ENCODE measurements around the gene GABRG3. TPM values are rescaled to one million over a fixed set of nuclear protein-coding genes. Genes with fewer than 3 reads are reported as not detected.

The GABRG3 gene
- total and polyA plus RNA-seq, 9 of the 15 experiments (the other 6 are each of a cell fraction or from before 2014, with no cell fraction given) = 4.0 to 15.1 (median 11.2) TPM

DNA sequence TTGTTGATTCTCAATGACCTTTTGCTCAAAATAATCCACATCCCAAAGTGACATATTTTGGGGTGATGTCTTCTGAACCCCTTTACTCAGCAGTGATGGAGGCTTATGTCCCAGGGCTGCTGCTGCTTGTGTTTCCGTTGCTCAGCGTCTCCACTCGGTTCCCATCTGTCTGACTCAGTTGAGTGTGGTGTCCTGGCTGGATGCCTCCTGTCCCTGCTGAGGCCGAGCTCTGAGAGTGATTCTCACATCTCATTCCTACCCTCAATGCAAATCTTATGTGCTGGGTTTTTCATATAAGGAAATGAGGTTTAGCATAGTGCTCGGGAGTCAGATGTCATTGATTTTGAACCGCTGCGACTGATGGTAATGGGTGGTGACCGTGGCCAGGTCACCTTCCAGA is 247.4 kb downstream of the GABRG3 start:
- FAIRE-seq (no peak), DNase-seq (ENCODE audit: extremely low read depth in 1 of 4, low spot score in 3 of 4) (no peak)
- in situ Hi-C loops (cut with MboI) = no loop called here

More for the DNA sequence above, 247.4 kb downstream of the GABRG3 start:
- no peak overlapping the region for H3K9ac ChIP-seq (ENCODE audit: insufficient read depth in 1 of 2, low read depth in 2 of 2, low read length in 2 of 2)
- no peak overlapping the region for H3K4me2 ChIP-seq (ENCODE audit: insufficient read depth, low read length)
- no peak overlapping the region for H3K4me3 ChIP-seq
- peaks cover 4 to 6% of the 10 kb centered on the region in 2 experiments; a peak in 2 of 5 replicates for H3K4me1 ChIP-seq (replicated peaks in 1 of 2; ENCODE audit: control insufficient read depth in 2 of 2, insufficient read depth in 2 of 2, low read length in 2 of 2)
- H3K79me2 ChIP-seq (ENCODE audit: control insufficient read depth, insufficient read depth, low read length) = no peaks in the 10 kb centered on the region; the same call in 1 of the 3 replicates
- intact Hi-C loops (cut with micrococcal nuclease) = no loop called here
- H2AFZ ChIP-seq (ENCODE audit: low read depth, low read length) = no peak overlapping the region
- H3K9me1 ChIP-seq (ENCODE audit: control insufficient read depth, insufficient read depth, low read length) = peaks cover 12% of the 10 kb centered on the region
- H3K36me3 ChIP-seq (ENCODE audit: control insufficient read depth, insufficient read depth, low read length) = no peaks in the 10 kb centered on the region
- H3K27me3 ChIP-seq (ENCODE audit: control insufficient read depth in 2 of 2, insufficient read depth in 2 of 2, low read length in 2 of 2) = no peaks in the 10 kb centered on the region
- H3K9me3 ChIP-seq (replicated peaks; ENCODE audit: control insufficient read depth, insufficient read depth, low read depth, low read length) = no peaks in the 10 kb centered on the region
- BruUV-seq (replicated peaks) = no TSS peak
- 35% methylated on average over 8 of the region's 8 CpGs for WGBS (ENCODE audit: insufficient coverage, low coverage, missing lambda C conversion rate)
- peaks cover 37% of the 10 kb centered on the region for H4K20me1 ChIP-seq (replicated peaks; ENCODE audit: control insufficient read depth, insufficient read depth, low read length)
- no peak for TF ChIP-seq ZNF134 (CRISPR knock-in tag; conservative IDR thresholded peaks at IDR 0.05)
- TF ChIP-seq ZC3H4 (CRISPR knock-in tag; IDR thresholded peaks at IDR 0.05; ENCODE audit: borderline replicate concordance) = no peak
- no peak for TF ChIP-seq ZNF518B (CRISPR knock-in tag; IDR thresholded peaks at IDR 0.05)
- TF ChIP-seq EP400 (IDR thresholded peaks at IDR 0.05) = no peak
- no peak for TF ChIP-seq BMI1 (IDR thresholded peaks at IDR 0.05; ENCODE audit: low read length)
- TF ChIP-seq, protein P1, sequence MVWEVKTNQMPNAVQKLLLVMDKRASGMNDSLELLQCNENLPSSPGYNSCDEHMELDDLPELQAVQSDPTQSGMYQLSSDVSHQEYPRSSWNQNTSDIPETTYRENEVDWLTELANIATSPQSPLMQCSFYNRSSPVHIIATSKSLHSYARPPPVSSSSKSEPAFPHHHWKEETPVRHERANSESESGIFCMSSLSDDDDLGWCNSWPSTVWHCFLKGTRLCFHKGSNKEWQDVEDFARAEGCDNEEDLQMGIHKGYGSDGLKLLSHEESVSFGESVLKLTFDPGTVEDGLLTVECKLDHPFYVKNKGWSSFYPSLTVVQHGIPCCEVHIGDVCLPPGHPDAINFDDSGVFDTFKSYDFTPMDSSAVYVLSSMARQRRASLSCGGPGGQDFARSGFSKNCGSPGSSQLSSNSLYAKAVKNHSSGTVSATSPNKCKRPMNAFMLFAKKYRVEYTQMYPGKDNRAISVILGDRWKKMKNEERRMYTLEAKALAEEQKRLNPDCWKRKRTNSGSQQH (CRISPR knock-in tag; IDR thresholded peaks at IDR 0.05) = no peak
- no peak for TF ChIP-seq RBM14 (IDR thresholded peaks at IDR 0.05; ENCODE audit: borderline replicate concordance, insufficient read depth, low read depth, low read length)
- TF ChIP-seq NFYB (IDR thresholded peaks at IDR 0.05; ENCODE audit: extremely low read depth, insufficient read length) = no peak
- no peak for TF ChIP-seq ADNP (tag; IDR thresholded peaks at IDR 0.05)
- TF ChIP-seq ZNF217 (CRISPR knock-in tag; IDR thresholded peaks at IDR 0.05) = no peak
- TF ChIP-seq ETV6 (IDR thresholded peaks at IDR 0.05; ENCODE audit: borderline replicate concordance in 1 of 2, low read depth in 2 of 2, low read length in 1 of 2) = no peak
- no peak for TF ChIP-seq ETV6 (CRISPR knock-in tag; IDR thresholded peaks at IDR 0.05; ENCODE audit: borderline replicate concordance)
- TF ChIP-seq ZNF347 (CRISPR knock-in tag; IDR thresholded peaks at IDR 0.05; ENCODE audit: low read depth) = no peak
- CTCF ChIA-PET (ENCODE audit: low intra/inter-chr PET ratio) = no interaction called here
- POLR2A ChIA-PET = interaction anchor here (0.7 to 1.0 kb wide), 2 partner anchors 235 to 834 kb away, joined by 3 to 4 read pairs; no protein-coding TSS in a partner anchor
- ATAC-seq = no peak
- H3K27ac ChIP-seq (ENCODE audit: extremely low read depth, low read depth, low read length) = no peak overlapping the region

Data from K562 (cell line).